Activated CD4-positive, alpha-beta T cell treated with anti-CD3 and anti-CD28 coated beads, Interleukin-2, amount 10 ng/mL, durations not matched to agents 7 days and 5 days (primary cell): Measurements from ENCODE around the gene CD81. TPM values are rescaled to one million over a fixed set of nuclear protein-coding genes. Genes with fewer than 3 reads are reported as not detected.

Experiments
- total RNA-seq, 2 experiments: library from RNA; stranded (reverse); gene quantifications; one replicate each; pipeline ENCODE4 v1.2.3, GENCODE V29; 2021

Gene CD81
- total RNA-seq, 2 experiments from 2014 or later: 137 to 157 TPM

Other genes with a start within 250 kb of the CD81 start
- gene IGF2, start 237.9 kb upstream of the CD81 start, total RNA-seq: under 1 TPM; 0.07 to 0.08 TPM
- not detected for gene INS, start 216.1 kb upstream of the CD81 start, total RNA-seq
- not detected for gene TH, start 205.5 kb upstream of the CD81 start, total RNA-seq
- gene ASCL2, start 106.7 kb upstream of the CD81 start, total RNA-seq: under 1 TPM; 0.31 to 0.40 TPM
- 10 to 100 TPM; 66.4 to 81.0 TPM for gene C11orf21, start 75.4 kb upstream of the CD81 start, total RNA-seq
- gene TSPAN32, start 75.3 kb upstream of the CD81 start, total RNA-seq: 10 to 100 TPM; 77.6 to 98.9 TPM
- gene TSSC4, start 23.4 kb downstream of the CD81 start, total RNA-seq: 10 to 100 TPM; 31.1 to 47.5 TPM
- gene TRPM5, start 67.2 kb downstream of the CD81 start, total RNA-seq: under 1 TPM in 1 of 2 experiments, not detected in 1; 0.07 TPM
- 10 to 100 TPM; 20.4 to 24.3 TPM for gene KCNQ1, start 67.7 kb downstream of the CD81 start, total RNA-seq